ENCODE data around the gene KCNA3. TPM values are rescaled to one million over a fixed set of nuclear protein-coding genes. Genes with fewer than 3 reads are reported as not detected.

KCNA3 gene
- total RNA-seq, 1 donor from 2014 or later, result 8.9 TPM

- intact Hi-C loops (cut with DNase I), result no loop called here
- no peak for ATAC-seq
- no peak for DNase-seq
- Histone ChIP-seq H3K4me1 (no peaks in the 10 kb centered on the region), H3K9me3 (no peaks in the 10 kb centered on the region), H3K36me3 (no peaks in the 10 kb centered on the region), H3K27ac (no peak overlapping the region), H3K27me3 (no peaks in the 10 kb centered on the region), H3K4me3 (no peak overlapping the region)
- TF ChIP-seq CTCF (IDR thresholded peaks at IDR 0.05), result no peak
Observed at GRCh38 chr1:110688514-110688913, 13.8 kb upstream of the KCNA3 start.

- H3K27ac ChIP-seq, result no peak overlapping the region
- DNase-seq (no peak), ATAC-seq (no peak)
- H3K4me3 ChIP-seq, result no peak overlapping the region
- intact Hi-C loops (cut with DNase I), result no loop called here
- no peaks in the 10 kb centered on the region for H3K36me3 ChIP-seq
- no peaks in the 10 kb centered on the region for H3K27me3 ChIP-seq
- H3K9me3 ChIP-seq, result no peaks in the 10 kb centered on the region
- H3K4me1 ChIP-seq, result no peaks in the 10 kb centered on the region
- TF ChIP-seq CTCF (IDR thresholded peaks at IDR 0.05), result no peak
Observed at GRCh38 chr1:110687250-110687649, 12.5 kb upstream of the KCNA3 start.

GRCh38 chr1:110686188-110686587 lies 11.4 kb upstream of the KCNA3 start:
- Histone ChIP-seq H3K9me3 (no peaks in the 10 kb centered on the region), H3K27ac (no peak overlapping the region), H3K27me3 (no peaks in the 10 kb centered on the region), H3K4me3 (no peak overlapping the region), H3K4me1 (no peaks in the 10 kb centered on the region), H3K36me3 (no peaks in the 10 kb centered on the region)
- no peak for DNase-seq
- no peak for ATAC-seq
- intact Hi-C loops (cut with DNase I), result no loop called here
- TF ChIP-seq CTCF (IDR thresholded peaks at IDR 0.05), result peak; percentile 16

GRCh38 chr1:110684491-110684890 lies 9.8 kb upstream of the KCNA3 start:
- H3K9me3 ChIP-seq, result no peaks in the 10 kb centered on the region
- H3K36me3 ChIP-seq, result no peaks in the 10 kb centered on the region
- intact Hi-C loops (cut with DNase I), result no loop called here
- peak; percentile 64 for ATAC-seq
- H3K4me3 ChIP-seq, result no peak overlapping the region
- no peak for DNase-seq
- H3K27ac ChIP-seq, result no peak overlapping the region
- no peak for TF ChIP-seq CTCF (IDR thresholded peaks at IDR 0.05)
- H3K4me1 ChIP-seq, result no peaks in the 10 kb centered on the region
- no peaks in the 10 kb centered on the region for H3K27me3 ChIP-seq

- ATAC-seq, result no peak
Observed at GRCh38 chr1:110682898-110683297, 8.2 kb upstream of the KCNA3 start.

More at GRCh38 chr1:110682898-110683297, 8.2 kb upstream of the KCNA3 start:
- no peak overlapping the region for H3K27ac ChIP-seq
- no peaks in the 10 kb centered on the region for H3K27me3 ChIP-seq
- no peaks in the 10 kb centered on the region for H3K9me3 ChIP-seq
- intact Hi-C loops (cut with DNase I), result no loop called here
- no peaks in the 10 kb centered on the region for H3K4me1 ChIP-seq
- no peak for TF ChIP-seq CTCF (IDR thresholded peaks at IDR 0.05)
- H3K36me3 ChIP-seq, result no peaks in the 10 kb centered on the region
- no peak overlapping the region for H3K4me3 ChIP-seq
- no peak for DNase-seq

All from upper lobe of right lung (tissue), 1 donor.